GM18517 (cell line): ENCODE data around the gene TMEM52.

Experiments used
- ATAC-seq: cut with Tn5 transposase; IDR thresholded peaks from one replicate; pipeline ENCODE4 v1.9.1; 2021; ENCODE audit warnings: mild to moderate bottlenecking, moderate library complexity; ENCODE audit not compliant: unreplicated experiment

The TMEM52 gene

GRCh38 chr1:1928231-1929101, 9.4 kb upstream of the TMEM52 start:
- ATAC-seq = no peak

- no peak for ATAC-seq
Observed at GRCh38 chr1:1927751-1928150, 8.7 kb upstream of the TMEM52 start.

GRCh38 chr1:1926886-1927660, 8.0 kb upstream of the TMEM52 start:
- ATAC-seq = no peak

GRCh38 chr1:1926346-1926811, 7.3 kb upstream of the TMEM52 start:
- ATAC-seq = no peak

- ATAC-seq = no peak
Observed at GRCh38 chr1:1925437-1926345, 6.6 kb upstream of the TMEM52 start.

GRCh38 chr1:1924849-1925248, 5.8 kb upstream of the TMEM52 start:
- no peak for ATAC-seq

GRCh38 chr1:1924386-1924785, 5.3 kb upstream of the TMEM52 start:
- ATAC-seq = no peak

- no peak for ATAC-seq
Observed at GRCh38 chr1:1922956-1923833, 4.1 kb upstream of the TMEM52 start.

- no peak for ATAC-seq
Observed at GRCh38 chr1:1922702-1922955, 3.5 kb upstream of the TMEM52 start.

- ATAC-seq = no peak
Observed at GRCh38 chr1:1921901-1922701, 3.0 kb upstream of the TMEM52 start.

GRCh38 chr1:1921459-1921862, 2.4 kb upstream of the TMEM52 start:
- no peak for ATAC-seq

GRCh38 chr1:1920608-1921458, 1.8 kb upstream of the TMEM52 start:
- no peak for ATAC-seq

GRCh38 chr1:1920057-1920607, 1.1 kb upstream of the TMEM52 start:
- ATAC-seq = no peak

- peak; percentile 81 for ATAC-seq
Observed at GRCh38 chr1:1919304-1920056, 401 bp upstream of the TMEM52 start.

- ATAC-seq = no peak
Observed at GRCh38 chr1:1917995-1918900, 831 bp downstream of the TMEM52 start.

- no peak for ATAC-seq
Observed at GRCh38 chr1:1917304-1917976, 1.6 kb downstream of the TMEM52 start.
